HepG2 (cell line): ENCODE results near the gene PBX4. TPM values are rescaled to one million over a fixed set of nuclear protein-coding genes. Genes with fewer than 3 reads are reported as not detected.

ENCODE experiments used
- ARHGAP35 ChIP-seq: sonication (generic); formaldehyde crosslinking; IDR thresholded peaks from 2 replicates; pipeline ENCODE4 v1.9.0; 2022; ENCODE audit warnings: mild to moderate bottlenecking, inconsistent platforms, moderate library complexity, missing genetic modification reagents, borderline replicate concordance
- CBX2 ChIP-seq, 2 experiments: fragments of 200-600 bp in 1 of 2; sonication (generic); formaldehyde crosslinking in 1 of 2; IDR thresholded peaks; 2 replicates each; pipeline versions ENCODE4 v1.7.0 to v1.8.1; 2018 to 2022; ENCODE audit warnings: low read depth in 2 of 2, low read length in 1 of 2, mild to moderate bottlenecking in 1 of 2, missing genetic modification reagents in 1 of 2
- CBX5 ChIP-seq: sonication (generic); formaldehyde crosslinking; IDR thresholded peaks from 2 replicates; pipeline ENCODE4 v1.4.0; 2020; ENCODE audit warnings: missing genetic modification reagents, borderline replicate concordance
- CREM ChIP-seq, 2 experiments: sonication (generic) in 1 of 2; formaldehyde crosslinking in 1 of 2; IDR thresholded peaks; 2 replicates each; pipeline versions ENCODE4 v1.4.0 to v1.6.1; 2016 to 2020; ENCODE audit warnings: antibody characterized with exemption in 1 of 2, mild to moderate bottlenecking in 1 of 2, missing genetic modification reagents in 1 of 2
- DNMT1 ChIP-seq: sonication (generic); formaldehyde crosslinking; IDR thresholded peaks from 2 replicates; pipeline ENCODE4 v1.5.1; 2020; ENCODE audit warnings: mild to moderate bottlenecking, missing genetic modification reagents
- ETV5 ChIP-seq: IDR thresholded peaks from 2 replicates; pipeline ENCODE4 v1.6.1; 2018; ENCODE audit warnings: missing biosample characterization, missing genetic modification reagents, inconsistent platforms, borderline replicate concordance
- FOXA3 ChIP-seq: IDR thresholded peaks from 2 replicates; pipeline ENCODE4 v1.6.1; 2016; ENCODE audit warnings: missing genetic modification reagents, missing compliant biosample characterization
- FOXK1 ChIP-seq: sonication (generic); formaldehyde crosslinking; IDR thresholded peaks from 2 replicates; pipeline ENCODE4 v1.4.0; 2020; ENCODE audit warnings: low read depth, missing genetic modification reagents, borderline replicate concordance
- FOXK2 ChIP-seq: fragments of 450-650 bp; IDR thresholded peaks from 2 replicates; pipeline ENCODE4 v1.6.1; 2016
- GTF2F1 ChIP-seq: fragments of 150-350 bp; IDR thresholded peaks from 2 replicates; pipeline ENCODE4 v1.6.1; 2014; ENCODE audit warnings: low read length
- IKZF1 ChIP-seq: fragments of 450-650 bp; IDR thresholded peaks from 2 replicates; pipeline ENCODE4 v1.7.1; 2016
- ISX ChIP-seq: sonication (generic); formaldehyde crosslinking; conservative IDR thresholded peaks from 2 replicates; pipeline ENCODE4 v1.5.0; 2020; ENCODE audit warnings: missing genetic modification reagents
- KDM5A ChIP-seq: fragments of 200-600 bp; sonication (generic); IDR thresholded peaks from 2 replicates; pipeline ENCODE4 v1.7.0; 2018; ENCODE audit warnings: antibody characterized with exemption, mild to moderate bottlenecking, low read length, borderline replicate concordance
- KDM6A ChIP-seq: IDR thresholded peaks from 2 replicates; pipeline ENCODE4 v1.6.1; 2016; ENCODE audit warnings: low read depth
- LBX2 ChIP-seq: sonication (generic); formaldehyde crosslinking; IDR thresholded peaks from 2 replicates; pipeline ENCODE4 v1.5.0; 2020; ENCODE audit warnings: missing genetic modification reagents, mild to moderate bottlenecking, borderline replicate concordance
- MED8 ChIP-seq: sonication (generic); formaldehyde crosslinking; IDR thresholded peaks from 2 replicates; pipeline ENCODE4 v1.8.1; 2023; ENCODE audit warnings: mild to moderate bottlenecking, missing genetic modification reagents; ENCODE audit not compliant: insufficient replicate concordance
- MIER2 ChIP-seq: IDR thresholded peaks from 2 replicates; pipeline ENCODE4 v1.6.1; 2016; ENCODE audit warnings: missing biosample characterization, missing genetic modification reagents
- NFE2L2 ChIP-seq: fragments of 150-350 bp; IDR thresholded peaks from 2 replicates; pipeline ENCODE4 v1.6.1; 2014; ENCODE audit warnings: low read length
- SKI ChIP-seq: fragments of 450-650 bp; IDR thresholded peaks from one replicate; pipeline ENCODE4 v1.6.1; 2018; ENCODE audit warnings: mild to moderate bottlenecking; ENCODE audit not compliant: partially characterized antibody
- TBP ChIP-seq: sonication (generic); formaldehyde crosslinking; IDR thresholded peaks from 2 replicates; pipeline ENCODE4 v1.5.0; 2020; ENCODE audit warnings: missing genetic modification reagents
- TBX3 ChIP-seq: fragments of 450-650 bp; IDR thresholded peaks from 2 replicates; pipeline ENCODE4 v1.6.1; 2017; ENCODE audit warnings: antibody characterized with exemption, mild to moderate bottlenecking, inconsistent platforms, borderline replicate concordance
- TEF ChIP-seq: sonication (generic); formaldehyde crosslinking; IDR thresholded peaks from 2 replicates; pipeline ENCODE4 v1.5.0; 2020; ENCODE audit warnings: missing genetic modification reagents
- ZBTB42 ChIP-seq: sonication (generic); formaldehyde crosslinking; IDR thresholded peaks from 2 replicates; pipeline ENCODE4 v1.5.0; 2020; ENCODE audit warnings: mild to moderate bottlenecking, missing genetic modification reagents
- ZBTB7A ChIP-seq: sonication (generic); formaldehyde crosslinking; IDR thresholded peaks from 2 replicates; pipeline ENCODE4 v1.8.0; 2022; ENCODE audit warnings: mild to moderate bottlenecking, missing genetic modification reagents
- ZC3H4 ChIP-seq: sonication (generic); formaldehyde crosslinking; IDR thresholded peaks from 2 replicates; pipeline ENCODE4 v1.4.0; 2020; ENCODE audit warnings: missing genetic modification reagents, borderline replicate concordance
- ZFY ChIP-seq: sonication (generic); formaldehyde crosslinking; IDR thresholded peaks from 2 replicates; pipeline ENCODE4 v1.4.0; 2020; ENCODE audit warnings: missing genetic modification reagents
- ZNF530 ChIP-seq: sonication (generic); formaldehyde crosslinking; IDR thresholded peaks from 2 replicates; pipeline ENCODE4 v1.5.0; 2020; ENCODE audit warnings: low read depth, mild to moderate bottlenecking, missing genetic modification reagents
- ZNF691 ChIP-seq: sonication (generic); formaldehyde crosslinking; IDR thresholded peaks from 2 replicates; pipeline ENCODE4 v1.4.0; 2020; ENCODE audit warnings: missing genetic modification reagents, low read depth, mild to moderate bottlenecking, borderline replicate concordance
- ZSCAN12 ChIP-seq: sonication (generic); formaldehyde crosslinking; IDR thresholded peaks from 2 replicates; pipeline ENCODE4 v1.9.0; 2021; ENCODE audit warnings: mild to moderate bottlenecking, missing genetic modification reagents
- ZZZ3 ChIP-seq: sonication (generic); formaldehyde crosslinking; IDR thresholded peaks from 2 replicates; pipeline ENCODE4 v1.4.0; 2020; ENCODE audit warnings: missing genetic modification reagents, mild to moderate bottlenecking, borderline replicate concordance
- polyA plus RNA-seq, 8 experiments: library from polyadenylated mRNA; depleted of rRNA in 3 of 8; stranded (reverse) in 7 of 8; unstranded in 1 of 8; fragments of >200 nt; fragmentation: Illumina TruSeq in 4 of 8; extraction: Trizol in 4 of 8; gene quantifications; 2 replicates each; pipeline versions ENCODE4 v1.2.1 to v1.2.3, GENCODE V29; 2011 to 2016; ENCODE audit warnings: low read depth in 4 of 8, missing spikeins in 1 of 8, mixed read lengths in 1 of 8; ENCODE audit not compliant: insufficient read depth in 1 of 8
- total RNA-seq, 5 experiments: library from RNA; depleted of rRNA; stranded (reverse); fragments of >200 nt; fragmentation: Illumina TruSeq; extraction: Trizol; gene quantifications; 2 replicates each; pipeline ENCODE4 v1.2.3, GENCODE V29; 2016; ENCODE audit warnings: low read depth in 1 of 5

Gene PBX4
- total and polyA plus RNA-seq, 2 of the 13 experiments (the other 11 are each of a cell fraction or from before 2014, with no cell fraction given) = not detected

- TF ChIP-seq ZSCAN12 (CRISPR knock-in tag) (0 out of 2 replicates have a peak, but pooled peaks have one; percentile 33), LBX2 (no peak), NFE2L2 (no peak), ARHGAP35 (CRISPR knock-in tag) (no peak), KDM6A (no peak), ZNF530 (CRISPR knock-in tag) (no peak), MED8 (CRISPR knock-in tag) (peak; percentile 61), ISX (CRISPR knock-in tag) (no peak), SKI (no peak), CBX2 (IDR thresholded peaks at IDR 0.05; ENCODE audit: low read depth, low read length) (no peak), CBX2 (CRISPR knock-in tag; IDR thresholded peaks at IDR 0.05; ENCODE audit: low read depth) (no peak), TBP (CRISPR knock-in tag) (no peak), FOXK1 (CRISPR knock-in tag) (peak; percentile 83; the same call in 1 of the 2 replicates), ZC3H4 (no peak), ZBTB42 (CRISPR knock-in tag) (no peak), ZZZ3 (CRISPR knock-in tag) (peak; percentile 60; the same call in 1 of the 2 replicates), ZFY (CRISPR knock-in tag) (peak; percentile 98), CREM (IDR thresholded peaks at IDR 0.05) (peak; percentile 91), CREM (CRISPR knock-in tag; IDR thresholded peaks at IDR 0.05) (no peak), FOXK2 (no peak), TEF (CRISPR knock-in tag) (no peak), CBX5 (CRISPR knock-in tag) (peak; percentile 59; the same call in 1 of the 2 replicates), ZBTB7A (CRISPR knock-in tag) (no peak; the same call in 1 of the 2 replicates), GTF2F1 (no peak), TBX3 (no peak), MIER2 (CRISPR knock-in tag) (0 out of 2 replicates have a peak, but pooled peaks have one; percentile 19), DNMT1 (CRISPR knock-in tag) (no peak), FOXA3 (CRISPR knock-in tag) (peak; percentile 56; the same call in 1 of the 2 replicates), ETV5 (CRISPR knock-in tag) (peak; percentile 94), KDM5A (peak; percentile 86; the same call in 1 of the 2 replicates), IKZF1 (no peak), ZNF691 (CRISPR knock-in tag) (peak; percentile 88; the same call in 1 of the 2 replicates)
These were observed 102.6 kb downstream of the PBX4 start, which contains the start of gene NDUFA13 (continued) for GRCh38 chr19:19515642-19516519.
